Panc1 (cell line): ENCODE measurements around the gene PEF1.

ENCODE experiments used
- CTCF ChIP-seq: fragments of 450-650 bp; IDR thresholded peaks from 2 replicates; pipeline ENCODE4 v1.5.1; 2017; ENCODE audit warnings: mild to moderate bottlenecking
- POLR2AphosphoS5 ChIP-seq: IDR thresholded peaks from 2 replicates; pipeline ENCODE4 v1.6.1; 2012; ENCODE audit warnings: mild to moderate bottlenecking, low read depth, low read length, moderate library complexity
- TF ChIP-seq, protein P1 (sequence below), 2 experiments: IDR thresholded peaks; 2 replicates each; pipeline ENCODE4 v1.6.1; 2011 to 2012; ENCODE audit warnings: low read depth in 2 of 2, control low read depth in 1 of 2, low read length in 1 of 2, mild to moderate bottlenecking in 1 of 2, moderate library complexity in 1 of 2; ENCODE audit not compliant: insufficient read depth in 1 of 2

DNA sequence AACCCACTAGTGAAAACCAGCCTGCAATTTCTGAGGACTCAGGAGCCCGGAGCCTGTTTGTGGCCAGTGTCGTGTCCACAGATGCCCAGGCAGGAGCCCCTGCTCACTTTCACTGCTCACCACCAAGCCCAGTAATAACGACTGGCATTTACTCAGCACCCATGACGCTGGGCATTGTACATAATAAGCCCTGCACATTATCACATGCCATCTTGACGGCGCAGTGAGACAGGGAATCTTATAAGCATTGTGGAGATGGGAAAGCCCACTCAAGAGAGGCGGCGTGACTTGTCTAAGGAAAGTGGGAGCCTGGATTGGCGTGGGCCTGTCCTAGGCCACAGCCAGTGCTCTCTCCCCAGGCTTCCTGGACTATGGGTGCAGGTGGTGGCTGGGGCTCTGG is 28.8 kb upstream of the PEF1 start:
- TF ChIP-seq CTCF: no peak
- TF ChIP-seq, protein P1, sequence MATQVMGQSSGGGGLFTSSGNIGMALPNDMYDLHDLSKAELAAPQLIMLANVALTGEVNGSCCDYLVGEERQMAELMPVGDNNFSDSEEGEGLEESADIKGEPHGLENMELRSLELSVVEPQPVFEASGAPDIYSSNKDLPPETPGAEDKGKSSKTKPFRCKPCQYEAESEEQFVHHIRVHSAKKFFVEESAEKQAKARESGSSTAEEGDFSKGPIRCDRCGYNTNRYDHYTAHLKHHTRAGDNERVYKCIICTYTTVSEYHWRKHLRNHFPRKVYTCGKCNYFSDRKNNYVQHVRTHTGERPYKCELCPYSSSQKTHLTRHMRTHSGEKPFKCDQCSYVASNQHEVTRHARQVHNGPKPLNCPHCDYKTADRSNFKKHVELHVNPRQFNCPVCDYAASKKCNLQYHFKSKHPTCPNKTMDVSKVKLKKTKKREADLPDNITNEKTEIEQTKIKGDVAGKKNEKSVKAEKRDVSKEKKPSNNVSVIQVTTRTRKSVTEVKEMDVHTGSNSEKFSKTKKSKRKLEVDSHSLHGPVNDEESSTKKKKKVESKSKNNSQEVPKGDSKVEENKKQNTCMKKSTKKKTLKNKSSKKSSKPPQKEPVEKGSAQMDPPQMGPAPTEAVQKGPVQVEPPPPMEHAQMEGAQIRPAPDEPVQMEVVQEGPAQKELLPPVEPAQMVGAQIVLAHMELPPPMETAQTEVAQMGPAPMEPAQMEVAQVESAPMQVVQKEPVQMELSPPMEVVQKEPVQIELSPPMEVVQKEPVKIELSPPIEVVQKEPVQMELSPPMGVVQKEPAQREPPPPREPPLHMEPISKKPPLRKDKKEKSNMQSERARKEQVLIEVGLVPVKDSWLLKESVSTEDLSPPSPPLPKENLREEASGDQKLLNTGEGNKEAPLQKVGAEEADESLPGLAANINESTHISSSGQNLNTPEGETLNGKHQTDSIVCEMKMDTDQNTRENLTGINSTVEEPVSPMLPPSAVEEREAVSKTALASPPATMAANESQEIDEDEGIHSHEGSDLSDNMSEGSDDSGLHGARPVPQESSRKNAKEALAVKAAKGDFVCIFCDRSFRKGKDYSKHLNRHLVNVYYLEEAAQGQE (IDR thresholded peaks at IDR 0.05; ENCODE audit: insufficient read depth in 1 of 2, low read depth in 2 of 2, low read length in 1 of 2): no peak
- TF ChIP-seq POLR2AphosphoS5: no peak
